ENCODE measurements around the gene NEURL3. TPM values are rescaled to one million over a fixed set of nuclear protein-coding genes. Genes with fewer than 3 reads are reported as not detected.

NEURL3 gene
- total RNA-seq, 1 donor from 2014 or later, result 7.0 TPM

- no peak for DNase-seq (ENCODE audit: extremely low read depth, low read depth, low spot score)
Observed at GRCh38 chr2:96528006-96528699, 23.0 kb upstream of the NEURL3 start.

GRCh38 chr2:96527286-96528005, 22.3 kb upstream of the NEURL3 start:
- no peak for DNase-seq (ENCODE audit: extremely low read depth, low read depth, low spot score)

- no peak for DNase-seq (ENCODE audit: extremely low read depth, low read depth, low spot score)
Observed at GRCh38 chr2:96526615-96527285, 21.6 kb upstream of the NEURL3 start.

- DNase-seq (ENCODE audit: extremely low read depth, low read depth, low spot score), result no peak
Observed at GRCh38 chr2:96526101-96526591, 21.0 kb upstream of the NEURL3 start.

- no peak for DNase-seq (ENCODE audit: extremely low read depth, low read depth, low spot score)
Observed at GRCh38 chr2:96525211-96525507, 20.0 kb upstream of the NEURL3 start.

- DNase-seq (ENCODE audit: extremely low read depth, low read depth, low spot score), result no peak
Observed at GRCh38 chr2:96524482-96525210, 19.5 kb upstream of the NEURL3 start.

- DNase-seq (ENCODE audit: extremely low read depth, low read depth, low spot score), result no peak
Observed at GRCh38 chr2:96523659-96524481, 18.7 kb upstream of the NEURL3 start.

GRCh38 chr2:96522304-96523203, 17.4 kb upstream of the NEURL3 start:
- DNase-seq (ENCODE audit: extremely low read depth, low read depth, low spot score), result no peak

GRCh38 chr2:96521219-96521618, 16.1 kb upstream of the NEURL3 start:
- no peak for DNase-seq (ENCODE audit: extremely low read depth, low read depth, low spot score)

- DNase-seq (ENCODE audit: extremely low read depth, low read depth, low spot score), result no peak
Observed at GRCh38 chr2:96520697-96521096, 15.5 kb upstream of the NEURL3 start.

GRCh38 chr2:96520231-96520630, 15.1 kb upstream of the NEURL3 start:
- DNase-seq (ENCODE audit: extremely low read depth, low read depth, low spot score), result no peak

- no peak for DNase-seq (ENCODE audit: extremely low read depth, low read depth, low spot score)
Observed at GRCh38 chr2:96517079-96517478, 11.9 kb upstream of the NEURL3 start.

- no peak for DNase-seq (ENCODE audit: extremely low read depth, low read depth, low spot score)
Observed at GRCh38 chr2:96514521-96514920, 9.4 kb upstream of the NEURL3 start.

- no peak for DNase-seq (ENCODE audit: extremely low read depth, low read depth, low spot score)
Observed at GRCh38 chr2:96512341-96512740, 7.2 kb upstream of the NEURL3 start.

- no peak for DNase-seq (ENCODE audit: extremely low read depth, low read depth, low spot score)
Observed at GRCh38 chr2:96511851-96512250, 6.7 kb upstream of the NEURL3 start.

- DNase-seq (ENCODE audit: extremely low read depth, low read depth, low spot score), result no peak
Observed at GRCh38 chr2:96510931-96511595, 5.9 kb upstream of the NEURL3 start.

GRCh38 chr2:96509847-96510230, 4.7 kb upstream of the NEURL3 start:
- DNase-seq (ENCODE audit: extremely low read depth, low read depth, low spot score), result no peak

GRCh38 chr2:96509114-96509846, 4.1 kb upstream of the NEURL3 start:
- DNase-seq (ENCODE audit: extremely low read depth, low read depth, low spot score), result no peak

Measured in glomerular endothelial cell (primary cell).